ENCODE measurements around the gene CA10. TPM values are rescaled to one million over a fixed set of nuclear protein-coding genes. Genes with fewer than 3 reads are reported as not detected.

The CA10 gene
- total RNA-seq, 2 experiments from 2014 or later, result not detected

- Mint-ChIP-seq H3K4me3 (no peak overlapping the region), H3K9me3 (no peaks in the 10 kb centered on the region), H3K4me1 (no peaks in the 10 kb centered on the region), H3K27ac (no peak overlapping the region), H3K27me3 (peaks cover 15% of the 10 kb centered on the region), H3K36me3 (no peaks in the 10 kb centered on the region)
- DNase-seq, result no peak
These were observed 426.4 kb downstream of the CA10 start for GRCh38 chr17:51731941-51732722.

- no peaks in the 10 kb centered on the region for H3K9me3 Mint-ChIP-seq
- no peak overlapping the region for H3K27ac Mint-ChIP-seq
- H3K4me3 Mint-ChIP-seq, result no peak overlapping the region
- peaks cover 15% of the 10 kb centered on the region for H3K27me3 Mint-ChIP-seq
- H3K36me3 Mint-ChIP-seq, result no peaks in the 10 kb centered on the region
- H3K4me1 Mint-ChIP-seq, result no peaks in the 10 kb centered on the region
- DNase-seq, result no peak
These were observed 428.0 kb downstream of the CA10 start for GRCh38 chr17:51730303-51731050.

GRCh38 chr17:51725185-51725584, 433.3 kb downstream of the CA10 start:
- no peak for DNase-seq
- Mint-ChIP-seq H3K27ac (no peak overlapping the region), H3K4me3 (no peak overlapping the region), H3K4me1 (no peaks in the 10 kb centered on the region), H3K27me3 (peaks cover 4% of the 10 kb centered on the region), H3K9me3 (peaks cover 2% of the 10 kb centered on the region), H3K36me3 (no peaks in the 10 kb centered on the region)

GRCh38 chr17:51724043-51724580, 434.4 kb downstream of the CA10 start:
- Mint-ChIP-seq H3K36me3 (no peaks in the 10 kb centered on the region), H3K9me3 (peaks cover 2% of the 10 kb centered on the region), H3K27ac (no peak overlapping the region), H3K4me1 (no peaks in the 10 kb centered on the region), H3K27me3 (peaks cover 4% of the 10 kb centered on the region), H3K4me3 (no peak overlapping the region)
- no peak for DNase-seq

GRCh38 chr17:51722994-51723393, 435.5 kb downstream of the CA10 start:
- H3K4me3 Mint-ChIP-seq, result no peak overlapping the region
- H3K36me3 Mint-ChIP-seq, result no peaks in the 10 kb centered on the region
- no peaks in the 10 kb centered on the region for H3K27me3 Mint-ChIP-seq
- DNase-seq, result no peak
- H3K4me1 Mint-ChIP-seq, result no peaks in the 10 kb centered on the region
- no peak overlapping the region for H3K27ac Mint-ChIP-seq
- H3K9me3 Mint-ChIP-seq, result peaks cover 2% of the 10 kb centered on the region

GRCh38 chr17:51721730-51722129, 436.8 kb downstream of the CA10 start:
- Mint-ChIP-seq H3K4me1 (no peaks in the 10 kb centered on the region), H3K27ac (no peak overlapping the region), H3K9me3 (peaks cover 2% of the 10 kb centered on the region), H3K36me3 (no peaks in the 10 kb centered on the region), H3K4me3 (no peak overlapping the region), H3K27me3 (no peaks in the 10 kb centered on the region)
- no peak for DNase-seq

- Mint-ChIP-seq H3K9me3 (peaks cover 2% of the 10 kb centered on the region), H3K27me3 (peaks cover 3% of the 10 kb centered on the region), H3K4me3 (no peak overlapping the region), H3K36me3 (no peaks in the 10 kb centered on the region), H3K27ac (no peak overlapping the region), H3K4me1 (no peaks in the 10 kb centered on the region)
- DNase-seq, result no peak
These were observed 438.1 kb downstream of the CA10 start for GRCh38 chr17:51720439-51720838.

- Mint-ChIP-seq H3K27me3 (peaks cover 3% of the 10 kb centered on the region), H3K4me3 (no peak overlapping the region), H3K36me3 (no peaks in the 10 kb centered on the region), H3K9me3 (peaks cover 2% of the 10 kb centered on the region), H3K4me1 (no peaks in the 10 kb centered on the region), H3K27ac (no peak overlapping the region)
- DNase-seq, result no peak
These were observed 439.5 kb downstream of the CA10 start for GRCh38 chr17:51718983-51719382.

GRCh38 chr17:51711581-51711980, 446.9 kb downstream of the CA10 start:
- H3K4me3 Mint-ChIP-seq, result no peak overlapping the region
- no peak overlapping the region for H3K27ac Mint-ChIP-seq
- no peaks in the 10 kb centered on the region for H3K4me1 Mint-ChIP-seq
- no peaks in the 10 kb centered on the region for H3K9me3 Mint-ChIP-seq
- H3K36me3 Mint-ChIP-seq, result no peaks in the 10 kb centered on the region
- DNase-seq, result no peak
- H3K27me3 Mint-ChIP-seq, result peaks cover 35% of the 10 kb centered on the region

- no peak overlapping the region for H3K27ac Mint-ChIP-seq
- DNase-seq, result no peak
- no peaks in the 10 kb centered on the region for H3K36me3 Mint-ChIP-seq
- peaks cover 31% of the 10 kb centered on the region for H3K27me3 Mint-ChIP-seq
- H3K9me3 Mint-ChIP-seq, result no peaks in the 10 kb centered on the region
- H3K4me3 Mint-ChIP-seq, result no peak overlapping the region
- H3K4me1 Mint-ChIP-seq, result no peaks in the 10 kb centered on the region
These were observed 447.9 kb downstream of the CA10 start for GRCh38 chr17:51710634-51710979.

GRCh38 chr17:51709694-51710633, 448.6 kb downstream of the CA10 start:
- H3K27ac Mint-ChIP-seq, result no peak overlapping the region
- no peak for DNase-seq
- peaks cover 31% of the 10 kb centered on the region for H3K27me3 Mint-ChIP-seq
- H3K4me3 Mint-ChIP-seq, result no peak overlapping the region
- no peaks in the 10 kb centered on the region for H3K4me1 Mint-ChIP-seq
- H3K9me3 Mint-ChIP-seq, result no peaks in the 10 kb centered on the region
- no peaks in the 10 kb centered on the region for H3K36me3 Mint-ChIP-seq

GRCh38 chr17:51707216-51707615, 451.3 kb downstream of the CA10 start:
- Mint-ChIP-seq H3K4me1 (no peaks in the 10 kb centered on the region), H3K36me3 (no peaks in the 10 kb centered on the region), H3K27ac (no peak overlapping the region), H3K27me3 (peaks cover 31% of the 10 kb centered on the region), H3K9me3 (no peaks in the 10 kb centered on the region), H3K4me3 (no peak overlapping the region)
- DNase-seq, result no peak

GRCh38 chr17:51706093-51706492, 452.4 kb downstream of the CA10 start:
- DNase-seq, result no peak
- Mint-ChIP-seq H3K27me3 (peaks cover 22% of the 10 kb centered on the region), H3K9me3 (no peaks in the 10 kb centered on the region), H3K36me3 (no peaks in the 10 kb centered on the region), H3K4me1 (no peaks in the 10 kb centered on the region), H3K27ac (no peak overlapping the region), H3K4me3 (no peak overlapping the region)

- Mint-ChIP-seq H3K4me3 (no peak overlapping the region), H3K27me3 (peaks cover 11% of the 10 kb centered on the region), H3K4me1 (no peaks in the 10 kb centered on the region), H3K27ac (no peak overlapping the region), H3K36me3 (no peaks in the 10 kb centered on the region), H3K9me3 (no peaks in the 10 kb centered on the region)
- DNase-seq, result no peak
These were observed 454.9 kb downstream of the CA10 start for GRCh38 chr17:51703361-51704341.
